ENCODE data around the gene RNF130. TPM values are rescaled to one million over a fixed set of nuclear protein-coding genes. Genes with fewer than 3 reads are reported as not detected.

Gene RNF130
- total and polyA plus RNA-seq, 9 of the 15 experiments (the other 6 are each of a cell fraction or from before 2014, with no cell fraction given): 5.8 to 39.4 (median 27.1) TPM

- peak in 1 of 2 experiments; percentile 97; a peak in 2 of 4 replicates for TF ChIP-seq ZMIZ1 (IDR thresholded peaks at IDR 0.05; ENCODE audit: low read depth in 2 of 2, low read length in 2 of 2)
- TF ChIP-seq ZNF133 (CRISPR knock-in tag; IDR thresholded peaks at IDR 0.05): no peak
- TF ChIP-seq ZNF583 (CRISPR knock-in tag; IDR thresholded peaks at IDR 0.05): 0 out of 2 replicates have a peak, but pooled peaks have one; percentile 40
- TF ChIP-seq, protein P1, sequence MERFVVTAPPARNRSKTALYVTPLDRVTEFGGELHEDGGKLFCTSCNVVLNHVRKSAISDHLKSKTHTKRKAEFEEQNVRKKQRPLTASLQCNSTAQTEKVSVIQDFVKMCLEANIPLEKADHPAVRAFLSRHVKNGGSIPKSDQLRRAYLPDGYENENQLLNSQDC (CRISPR knock-in tag; IDR thresholded peaks at IDR 0.05): no peak
- no peak for TF ChIP-seq SAP30 (IDR thresholded peaks at IDR 0.05; ENCODE audit: borderline replicate concordance, insufficient read depth, low read depth, low read length, poor library complexity, severe bottlenecking)
- TF ChIP-seq SRSF7 (optimal IDR thresholded peaks at IDR 0.05; ENCODE audit: low read depth, low read length): no peak
- TF ChIP-seq PATZ1 (CRISPR knock-in tag; IDR thresholded peaks at IDR 0.05; ENCODE audit: borderline replicate concordance): peak; percentile 66; the same call in 1 of the 2 replicates
- no peak for TF ChIP-seq ZBTB8A (IDR thresholded peaks at IDR 0.05; ENCODE audit: partially characterized antibody)
- 0 out of 2 replicates have a peak, but pooled peaks have one; percentile 42 for TF ChIP-seq HMG20B (CRISPR knock-in tag; IDR thresholded peaks at IDR 0.05)
- peak; percentile 20; the same call in 1 of the 2 replicates for TF ChIP-seq TFE3 (CRISPR knock-in tag; IDR thresholded peaks at IDR 0.05)
- peak; percentile 41 to 43; a peak in 3 of 4 replicates for TF ChIP-seq NRF1 (conservative IDR thresholded peaks at IDR 0.05 in 1 of 2, IDR thresholded peaks at IDR 0.05 in 1 of 2)
- no peak for TF ChIP-seq ZNF75A (CRISPR knock-in tag; IDR thresholded peaks at IDR 0.05)
- peak; percentile 82; the same call in 1 of the 2 replicates for TF ChIP-seq SMAD3 (CRISPR knock-in tag; conservative IDR thresholded peaks at IDR 0.05)
- TF ChIP-seq, protein P2, sequence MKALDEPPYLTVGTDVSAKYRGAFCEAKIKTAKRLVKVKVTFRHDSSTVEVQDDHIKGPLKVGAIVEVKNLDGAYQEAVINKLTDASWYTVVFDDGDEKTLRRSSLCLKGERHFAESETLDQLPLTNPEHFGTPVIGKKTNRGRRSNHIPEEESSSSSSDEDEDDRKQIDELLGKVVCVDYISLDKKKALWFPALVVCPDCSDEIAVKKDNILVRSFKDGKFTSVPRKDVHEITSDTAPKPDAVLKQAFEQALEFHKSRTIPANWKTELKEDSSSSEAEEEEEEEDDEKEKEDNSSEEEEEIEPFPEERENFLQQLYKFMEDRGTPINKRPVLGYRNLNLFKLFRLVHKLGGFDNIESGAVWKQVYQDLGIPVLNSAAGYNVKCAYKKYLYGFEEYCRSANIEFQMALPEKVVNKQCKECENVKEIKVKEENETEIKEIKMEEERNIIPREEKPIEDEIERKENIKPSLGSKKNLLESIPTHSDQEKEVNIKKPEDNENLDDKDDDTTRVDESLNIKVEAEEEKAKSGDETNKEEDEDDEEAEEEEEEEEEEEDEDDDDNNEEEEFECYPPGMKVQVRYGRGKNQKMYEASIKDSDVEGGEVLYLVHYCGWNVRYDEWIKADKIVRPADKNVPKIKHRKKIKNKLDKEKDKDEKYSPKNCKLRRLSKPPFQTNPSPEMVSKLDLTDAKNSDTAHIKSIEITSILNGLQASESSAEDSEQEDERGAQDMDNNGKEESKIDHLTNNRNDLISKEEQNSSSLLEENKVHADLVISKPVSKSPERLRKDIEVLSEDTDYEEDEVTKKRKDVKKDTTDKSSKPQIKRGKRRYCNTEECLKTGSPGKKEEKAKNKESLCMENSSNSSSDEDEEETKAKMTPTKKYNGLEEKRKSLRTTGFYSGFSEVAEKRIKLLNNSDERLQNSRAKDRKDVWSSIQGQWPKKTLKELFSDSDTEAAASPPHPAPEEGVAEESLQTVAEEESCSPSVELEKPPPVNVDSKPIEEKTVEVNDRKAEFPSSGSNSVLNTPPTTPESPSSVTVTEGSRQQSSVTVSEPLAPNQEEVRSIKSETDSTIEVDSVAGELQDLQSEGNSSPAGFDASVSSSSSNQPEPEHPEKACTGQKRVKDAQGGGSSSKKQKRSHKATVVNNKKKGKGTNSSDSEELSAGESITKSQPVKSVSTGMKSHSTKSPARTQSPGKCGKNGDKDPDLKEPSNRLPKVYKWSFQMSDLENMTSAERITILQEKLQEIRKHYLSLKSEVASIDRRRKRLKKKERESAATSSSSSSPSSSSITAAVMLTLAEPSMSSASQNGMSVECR (CRISPR knock-in tag; IDR thresholded peaks at IDR 0.05): no peak
These were observed 22.3 kb upstream of the RNF130 start (continued) for GRCh38 chr5:180093651-180094382.
